ENCODE measurements around the gene NAPA. TPM values are rescaled to one million over a fixed set of nuclear protein-coding genes. Genes with fewer than 3 reads are reported as not detected.

The NAPA gene
- total RNA-seq, 1 donor from 2014 or later: 63.0 TPM

- Mint-ChIP-seq H3K4me1 (ENCODE audit: unreplicated experiment) (peaks cover 33% of the 10 kb centered on the region), H3K9me3 (no peaks in the 10 kb centered on the region), H3K27ac (peak overlapping the region; percentile 95), H3K27me3 (no peaks in the 10 kb centered on the region), H3K36me3 (peaks cover 6% of the 10 kb centered on the region), H3K4me3 (no peak overlapping the region)
- no peak for DNase-seq (ENCODE audit: extremely low spot score, unreplicated experiment)
- TF ChIP-seq, protein P1, sequence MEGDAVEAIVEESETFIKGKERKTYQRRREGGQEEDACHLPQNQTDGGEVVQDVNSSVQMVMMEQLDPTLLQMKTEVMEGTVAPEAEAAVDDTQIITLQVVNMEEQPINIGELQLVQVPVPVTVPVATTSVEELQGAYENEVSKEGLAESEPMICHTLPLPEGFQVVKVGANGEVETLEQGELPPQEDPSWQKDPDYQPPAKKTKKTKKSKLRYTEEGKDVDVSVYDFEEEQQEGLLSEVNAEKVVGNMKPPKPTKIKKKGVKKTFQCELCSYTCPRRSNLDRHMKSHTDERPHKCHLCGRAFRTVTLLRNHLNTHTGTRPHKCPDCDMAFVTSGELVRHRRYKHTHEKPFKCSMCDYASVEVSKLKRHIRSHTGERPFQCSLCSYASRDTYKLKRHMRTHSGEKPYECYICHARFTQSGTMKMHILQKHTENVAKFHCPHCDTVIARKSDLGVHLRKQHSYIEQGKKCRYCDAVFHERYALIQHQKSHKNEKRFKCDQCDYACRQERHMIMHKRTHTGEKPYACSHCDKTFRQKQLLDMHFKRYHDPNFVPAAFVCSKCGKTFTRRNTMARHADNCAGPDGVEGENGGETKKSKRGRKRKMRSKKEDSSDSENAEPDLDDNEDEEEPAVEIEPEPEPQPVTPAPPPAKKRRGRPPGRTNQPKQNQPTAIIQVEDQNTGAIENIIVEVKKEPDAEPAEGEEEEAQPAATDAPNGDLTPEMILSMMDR (conservative IDR thresholded peaks at IDR 0.05): no peak
Measured at GRCh38 chr19:47511128-47511517, 3.7 kb downstream of the NAPA start.

GRCh38 chr19:47510516-47511127, 4.2 kb downstream of the NAPA start:
- Mint-ChIP-seq H3K9me3 (no peaks in the 10 kb centered on the region), H3K27me3 (no peaks in the 10 kb centered on the region), H3K4me3 (no peak overlapping the region), H3K4me1 (ENCODE audit: unreplicated experiment) (peaks cover 32% of the 10 kb centered on the region), H3K36me3 (peaks cover 6% of the 10 kb centered on the region), H3K27ac (peak overlapping the region; percentile 35)
- no peak for DNase-seq (ENCODE audit: extremely low spot score, unreplicated experiment)
- TF ChIP-seq, protein P1 (conservative IDR thresholded peaks at IDR 0.05): no peak

DNA sequence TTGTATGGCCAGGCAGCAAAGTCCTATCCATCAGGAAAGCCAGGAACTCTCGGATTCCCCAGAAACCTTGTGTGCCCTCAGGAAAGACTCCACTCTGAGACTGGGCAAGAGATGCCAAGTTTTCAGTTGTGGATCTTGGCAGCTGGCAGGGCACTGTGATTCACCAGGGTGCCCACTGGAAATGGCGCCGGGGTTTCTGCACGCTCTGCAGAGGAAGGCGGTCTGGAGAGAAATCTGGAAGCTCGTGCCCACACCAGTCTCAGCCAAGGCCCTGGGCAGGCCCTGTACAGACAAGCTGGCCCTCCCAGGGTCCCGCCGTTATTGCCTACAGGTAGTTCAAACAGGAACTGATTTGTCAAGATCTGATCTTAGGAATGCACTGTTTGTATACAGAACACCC, 4.9 kb downstream of the NAPA start:
- peaks cover 6% of the 10 kb centered on the region for H3K36me3 Mint-ChIP-seq
- H3K4me3 Mint-ChIP-seq: no peak overlapping the region
- no peaks in the 10 kb centered on the region for H3K27me3 Mint-ChIP-seq
- peaks cover 29% of the 10 kb centered on the region for H3K4me1 Mint-ChIP-seq (ENCODE audit: unreplicated experiment)
- DNase-seq (ENCODE audit: extremely low spot score, unreplicated experiment): no peak
- TF ChIP-seq, protein P1 (conservative IDR thresholded peaks at IDR 0.05): no peak
- H3K27ac Mint-ChIP-seq: peak overlapping the region; percentile 35
- no peaks in the 10 kb centered on the region for H3K9me3 Mint-ChIP-seq

DNA sequence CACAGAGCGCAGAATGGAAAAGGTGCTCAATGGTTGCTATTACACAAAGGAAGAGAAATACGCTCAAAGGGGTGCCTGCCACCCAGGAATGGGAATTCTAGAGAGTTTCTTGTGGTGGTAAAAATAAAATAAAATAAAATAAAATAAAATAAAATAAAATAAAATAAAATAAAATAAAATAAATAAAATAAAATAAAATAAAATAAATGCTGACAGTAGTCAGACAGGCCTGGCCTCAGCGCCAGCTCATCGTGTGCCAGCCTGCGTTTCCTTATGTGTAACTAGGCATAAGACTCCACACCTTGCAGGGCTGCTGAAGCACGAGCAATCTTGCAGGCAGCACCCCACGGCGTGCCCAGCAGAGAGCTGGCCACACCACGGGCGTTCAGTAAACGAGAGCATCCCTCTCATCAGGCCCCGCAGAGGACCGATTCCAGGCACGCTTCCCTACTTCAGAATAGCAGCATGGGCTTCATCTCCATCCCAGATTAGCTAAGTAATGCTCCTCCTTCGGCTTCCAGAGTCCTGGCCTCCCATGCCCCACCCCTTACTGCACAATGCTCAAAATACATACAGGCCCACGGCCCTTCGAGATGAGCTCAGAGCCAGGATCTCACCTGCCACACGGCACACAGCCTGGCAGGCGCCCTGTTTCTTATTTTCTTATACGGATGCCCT, 5.6 kb downstream of the NAPA start:
- Mint-ChIP-seq H3K4me3 (no peak overlapping the region), H3K9me3 (no peaks in the 10 kb centered on the region), H3K36me3 (peaks cover 6% of the 10 kb centered on the region), H3K27ac (no peak overlapping the region), H3K4me1 (ENCODE audit: unreplicated experiment) (peaks cover 24% of the 10 kb centered on the region), H3K27me3 (no peaks in the 10 kb centered on the region)
- no peak for DNase-seq (ENCODE audit: extremely low spot score, unreplicated experiment)
- TF ChIP-seq, protein P1 (conservative IDR thresholded peaks at IDR 0.05): no peak

- H3K36me3 Mint-ChIP-seq: peaks cover 6% of the 10 kb centered on the region
- no peaks in the 10 kb centered on the region for H3K9me3 Mint-ChIP-seq
- TF ChIP-seq, protein P1 (conservative IDR thresholded peaks at IDR 0.05): no peak
- H3K4me1 Mint-ChIP-seq (ENCODE audit: unreplicated experiment): peaks cover 24% of the 10 kb centered on the region
- H3K4me3 Mint-ChIP-seq: no peak overlapping the region
- H3K27me3 Mint-ChIP-seq: no peaks in the 10 kb centered on the region
- no peak overlapping the region for H3K27ac Mint-ChIP-seq
- DNase-seq (ENCODE audit: extremely low spot score, unreplicated experiment): no peak
Measured at GRCh38 chr19:47508721-47509120, 6.1 kb downstream of the NAPA start.
